Mucosa of descending colon (tissue), 3 donors: ENCODE data around the gene ATG16L1. TPM values are rescaled to one million over a fixed set of nuclear protein-coding genes. Genes with fewer than 3 reads are reported as not detected.
A peak's percentile ranks its signal among the peaks of the same experiment; 100 is the strongest.

Experiments used
- ATAC-seq: fragments of 200-7000 bp; cut with Tn5 transposase; one replicate; pipeline ENCODE4 v1.9.1; 2020; ENCODE audit warnings: mild to moderate bottlenecking, moderate library complexity
- DNase-seq, 3 donors: peaks; one replicate each; pipeline ENCODE4 v3.0.0-alpha.2; 2020
- H3K36me3 ChIP-seq: fragments of 200-600 bp; one replicate; pipeline ENCODE4 v1.8.0; 2021; ENCODE audit warnings: low read depth, mild to moderate bottlenecking
- H3K4me1 ChIP-seq: fragments of 200-600 bp; one replicate; pipeline ENCODE4 v1.8.0; 2021; ENCODE audit warnings: low read depth, mild to moderate bottlenecking
- H3K4me3 ChIP-seq: fragments of 200-600 bp; one replicate; pipeline ENCODE4 v1.8.0; 2021; ENCODE audit warnings: mild to moderate bottlenecking
- H3K9me3 ChIP-seq: fragments of 200-600 bp; one replicate; pipeline ENCODE4 v1.8.0; 2021; ENCODE audit warnings: mild to moderate bottlenecking
- intact Hi-C, 2 donors: fragments of 100-400 bp; cut with DNase I in 1 of 2; cut with micrococcal nuclease in 1 of 2; formaldehyde crosslinking; loops; one replicate each; pipeline versions ENCODE4 v1.11.0 to v1.11.1; 2022; cut with DNase I, micrococcal nuclease
- total RNA-seq, 3 donors: library from RNA; stranded (reverse); fragmentation: NEBNext Ultra II Directional in 2 of 3; extraction: Animal tissue kit (Norgen Biotek cat#: 25700) in 2 of 3; gene quantifications; one replicate each; pipeline versions ENCODE4 v1.2.1 to v1.2.4, GENCODE V29; 2021 to 2023
- TF ChIP-seq, protein P1 (sequence below): fragments of 200-600 bp; IDR thresholded peaks from one replicate; pipeline ENCODE4 v1.8.0; 2022; ENCODE audit warnings: antibody characterized with exemption, mild to moderate bottlenecking
- donor health status: DM: no; HTN: no; CAD: no; lungs with moderate emphysema.
- donor health status: DM: no; HTN: no; CAD: no.
- donor health status: DM: no; HTN: yes; CAD: no.

Gene ATG16L1
- total RNA-seq, 3 donors from 2014 or later, result 29.5 to 42.9 (median 36.0) TPM

DNA sequence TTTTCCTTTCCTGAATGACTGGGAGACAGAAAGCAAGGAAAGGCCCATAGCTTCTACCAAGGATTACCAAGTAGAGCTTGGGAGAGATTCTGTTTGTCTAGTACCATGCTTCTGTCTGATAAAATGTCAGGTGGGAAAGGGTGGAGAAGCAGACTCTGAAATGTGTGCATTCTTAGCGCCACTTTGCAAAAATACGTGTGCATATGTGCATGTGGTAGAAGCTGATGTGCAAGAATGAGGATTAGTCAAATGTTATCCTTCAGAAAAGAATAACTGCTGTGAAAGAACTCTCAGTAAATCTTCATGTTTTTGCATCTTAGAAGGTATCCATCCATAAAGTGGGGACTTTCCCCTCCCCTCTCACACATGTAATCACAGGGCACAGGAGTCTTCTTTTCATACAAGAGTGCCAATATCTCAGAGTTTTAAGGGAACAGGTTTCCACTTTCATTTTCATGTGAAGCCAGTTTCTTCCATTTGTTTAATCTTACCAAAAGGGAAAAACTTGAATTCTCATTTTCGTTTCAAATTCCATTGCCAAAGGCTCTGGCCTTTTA is 87.4 kb downstream of the ATG16L1 start:
- DNase-seq, result no peak
- Histone ChIP-seq H3K4me1 (no peaks in the 10 kb centered on the region), H3K9me3 (no peaks in the 10 kb centered on the region), H3K4me3 (no peak overlapping the region), H3K36me3 (no peaks in the 10 kb centered on the region)
- TF ChIP-seq, protein P1, sequence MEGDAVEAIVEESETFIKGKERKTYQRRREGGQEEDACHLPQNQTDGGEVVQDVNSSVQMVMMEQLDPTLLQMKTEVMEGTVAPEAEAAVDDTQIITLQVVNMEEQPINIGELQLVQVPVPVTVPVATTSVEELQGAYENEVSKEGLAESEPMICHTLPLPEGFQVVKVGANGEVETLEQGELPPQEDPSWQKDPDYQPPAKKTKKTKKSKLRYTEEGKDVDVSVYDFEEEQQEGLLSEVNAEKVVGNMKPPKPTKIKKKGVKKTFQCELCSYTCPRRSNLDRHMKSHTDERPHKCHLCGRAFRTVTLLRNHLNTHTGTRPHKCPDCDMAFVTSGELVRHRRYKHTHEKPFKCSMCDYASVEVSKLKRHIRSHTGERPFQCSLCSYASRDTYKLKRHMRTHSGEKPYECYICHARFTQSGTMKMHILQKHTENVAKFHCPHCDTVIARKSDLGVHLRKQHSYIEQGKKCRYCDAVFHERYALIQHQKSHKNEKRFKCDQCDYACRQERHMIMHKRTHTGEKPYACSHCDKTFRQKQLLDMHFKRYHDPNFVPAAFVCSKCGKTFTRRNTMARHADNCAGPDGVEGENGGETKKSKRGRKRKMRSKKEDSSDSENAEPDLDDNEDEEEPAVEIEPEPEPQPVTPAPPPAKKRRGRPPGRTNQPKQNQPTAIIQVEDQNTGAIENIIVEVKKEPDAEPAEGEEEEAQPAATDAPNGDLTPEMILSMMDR, result no peak
- ATAC-seq, result no peak
- intact Hi-C loops, result no loop called here

DNA sequence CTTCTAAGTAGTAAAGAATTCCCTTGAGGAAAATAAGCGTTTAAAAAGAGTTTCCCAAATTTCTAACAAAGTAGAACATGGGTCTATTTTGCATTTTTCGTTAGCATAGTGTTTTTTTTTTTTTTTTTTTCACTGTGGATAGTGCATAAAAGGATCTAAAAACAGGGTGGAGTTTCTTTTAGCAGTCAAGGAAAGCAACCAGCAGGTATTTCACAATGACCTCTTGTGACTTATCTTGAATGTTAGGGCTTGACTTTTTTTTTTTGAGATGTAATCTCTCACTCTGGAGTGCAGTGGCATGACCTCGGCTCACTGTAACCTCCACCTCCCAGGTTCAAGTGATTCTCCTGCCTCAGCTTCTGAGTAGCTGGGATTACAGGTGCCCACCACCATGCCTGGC is 88.0 kb downstream of the ATG16L1 start:
- Histone ChIP-seq H3K4me3 (no peak overlapping the region), H3K36me3 (no peaks in the 10 kb centered on the region), H3K4me1 (no peaks in the 10 kb centered on the region), H3K9me3 (no peaks in the 10 kb centered on the region)
- ATAC-seq, result peak; percentile 13
- no peak for DNase-seq
- intact Hi-C loops, result no loop called here
- TF ChIP-seq, protein P1, result no peak

DNA sequence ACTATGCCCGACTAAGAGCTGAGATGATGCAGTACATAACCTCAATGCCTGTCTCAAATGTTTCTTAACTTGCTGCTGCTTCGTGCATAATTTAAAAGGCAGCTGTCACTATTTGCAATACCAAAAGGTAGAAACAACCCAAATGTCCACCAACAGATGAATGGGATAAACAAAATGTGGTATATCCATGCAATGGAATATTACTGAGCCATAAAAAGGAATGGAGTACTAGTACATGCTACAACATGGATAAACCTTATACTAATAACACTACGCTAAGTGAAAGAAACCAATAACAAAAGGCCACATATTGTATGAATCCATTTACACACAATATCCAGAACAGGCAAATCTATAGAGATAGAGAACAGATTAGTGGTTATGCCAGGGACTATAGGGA is 89.8 kb downstream of the ATG16L1 start:
- TF ChIP-seq, protein P1, result no peak
- ATAC-seq, result no peak
- intact Hi-C loops, result no loop called here
- no peak for DNase-seq
- Histone ChIP-seq H3K36me3 (no peaks in the 10 kb centered on the region), H3K4me3 (no peak overlapping the region), H3K4me1 (no peaks in the 10 kb centered on the region), H3K9me3 (no peaks in the 10 kb centered on the region)

DNA sequence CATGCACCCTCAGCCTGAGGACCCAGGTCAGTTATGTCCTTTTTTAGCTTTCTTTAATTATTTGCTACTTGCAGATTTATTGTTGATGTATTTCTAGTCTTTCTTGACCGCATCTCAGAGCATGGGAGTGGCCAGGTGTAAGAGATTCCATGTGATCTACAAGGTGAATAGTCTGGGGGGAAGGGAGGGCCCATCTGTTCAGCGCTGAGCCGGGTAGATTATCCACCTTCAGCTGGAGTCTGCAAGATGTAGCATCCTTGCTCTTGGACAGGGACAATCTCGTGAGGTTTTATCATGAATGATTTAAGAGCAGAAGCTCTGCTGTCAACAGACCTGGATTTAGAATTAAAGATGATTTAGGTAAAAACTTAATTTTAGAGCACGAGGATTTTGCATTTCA is 90.8 kb downstream of the ATG16L1 start:
- Histone ChIP-seq H3K9me3 (no peaks in the 10 kb centered on the region), H3K36me3 (no peaks in the 10 kb centered on the region), H3K4me3 (no peak overlapping the region), H3K4me1 (no peaks in the 10 kb centered on the region)
- TF ChIP-seq, protein P1, result no peak
- intact Hi-C loops, result no loop called here
- ATAC-seq (no peak), DNase-seq (no peak)

DNA sequence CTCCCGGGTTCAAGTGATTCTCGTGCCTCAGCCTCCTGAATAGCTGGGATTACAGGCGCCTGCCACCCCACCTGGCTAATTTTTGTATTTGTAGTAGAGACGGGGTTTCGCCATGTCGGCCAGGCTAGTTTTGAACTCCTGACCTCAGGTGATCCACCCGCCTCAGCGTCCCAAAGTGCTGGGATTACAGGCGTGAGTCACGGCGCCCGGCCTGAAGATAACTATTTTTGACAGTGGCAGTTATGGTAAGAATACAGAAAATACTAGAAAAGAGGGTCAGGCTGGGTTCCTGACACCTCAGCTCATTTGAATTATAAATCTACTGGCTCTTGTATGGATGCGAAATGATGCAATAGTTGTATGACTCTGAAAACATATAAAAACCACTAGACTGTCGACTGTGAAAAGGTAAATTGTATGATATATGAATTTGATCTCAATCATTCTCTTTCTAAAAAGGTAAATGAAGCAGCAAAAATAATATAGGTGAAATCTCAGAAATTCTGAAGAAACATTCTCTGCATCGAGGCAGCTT is 91.8 kb downstream of the ATG16L1 start:
- DNase-seq (no peak), ATAC-seq (no peak)
- Histone ChIP-seq H3K4me1 (peaks cover 2% of the 10 kb centered on the region), H3K4me3 (no peak overlapping the region), H3K36me3 (no peaks in the 10 kb centered on the region), H3K9me3 (no peaks in the 10 kb centered on the region)
- TF ChIP-seq, protein P1, result no peak
- intact Hi-C loops, result no loop called here

Other genes starting within 250 kb of the ATG16L1 start
- gene NGEF, start 238.4 kb upstream of the ATG16L1 start, total RNA-seq, result 10 to 100 TPM; 20.1 to 67.5 (median 38.0) TPM
- gene NEU2, start 219.0 kb upstream of the ATG16L1 start, total RNA-seq, result not detected
- 10 to 100 TPM in 1 of 3 donors, 1 to 10 TPM in 2; 8.2 to 14.4 (median 9.1) TPM for gene INPP5D, start 191.3 kb upstream of the ATG16L1 start, total RNA-seq
- under 1 TPM in 1 of 3 donors, not detected in 2; 0.63 TPM for gene SAG, start 56.1 kb downstream of the ATG16L1 start, total RNA-seq
- gene DGKD, start 102.8 kb downstream of the ATG16L1 start, total RNA-seq, result 100 to 1,000 TPM in 2 of 3 donors, 10 to 100 TPM in 1; 81.8 to 159 (median 102) TPM